ENCODE results near the gene SYNC. TPM values are rescaled to one million over a fixed set of nuclear protein-coding genes. Genes with fewer than 3 reads are reported as not detected.

SYNC gene
- total RNA-seq: 17.6 and 23.9 TPM in 2 replicates

DNA sequence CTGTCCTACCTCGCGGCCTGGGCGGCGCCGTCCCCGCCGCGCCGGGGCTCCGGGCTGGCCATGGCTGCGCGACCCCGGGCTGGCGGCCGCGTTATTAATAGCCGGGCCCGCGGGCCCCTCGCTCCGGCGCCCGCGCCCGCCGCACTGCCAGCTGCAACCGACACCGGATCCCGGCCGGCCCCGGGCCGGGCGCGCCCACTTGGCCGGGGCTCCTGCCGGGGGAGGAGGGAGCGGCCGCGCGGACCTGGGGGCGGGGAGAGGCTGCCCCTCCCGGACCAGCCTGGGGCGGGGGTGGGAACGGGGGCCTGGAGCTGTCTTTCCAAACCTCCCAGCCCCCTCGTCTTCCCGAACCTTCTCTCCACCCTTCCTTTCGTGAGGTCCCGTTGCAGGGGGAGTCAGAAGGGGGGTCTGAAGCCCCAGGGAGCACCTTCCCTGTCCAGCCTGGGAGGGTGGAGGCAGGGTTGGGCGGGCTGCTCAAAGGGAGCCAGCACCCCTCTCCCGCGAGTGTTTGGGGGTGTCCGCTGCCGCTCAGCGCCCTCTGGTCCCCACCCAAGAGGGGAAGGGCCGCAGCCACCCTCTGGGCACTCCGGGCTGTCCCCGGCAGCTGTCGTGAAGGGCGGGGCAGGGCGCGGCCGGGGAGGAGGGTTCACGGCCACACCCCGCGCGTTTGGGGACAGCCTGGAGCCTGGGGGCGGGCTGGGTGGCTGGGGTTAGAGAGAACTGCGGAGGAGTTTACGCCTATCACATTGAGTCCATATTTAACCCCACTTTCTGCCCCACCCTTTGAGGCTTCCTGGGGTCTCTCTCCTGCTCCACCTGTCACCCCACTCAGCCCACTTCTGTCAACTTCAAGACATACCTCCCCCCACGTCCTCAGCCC lies at the start of gene SYNC:
Gene SYNC (minus strand): TSS at position 172 of the 880 bp plus-strand sequence. CDS start 110 bp downstream, at position 62.
- DNase-seq (ENCODE audit: extremely low read depth, low read depth, low spot score): no peak

DNA sequence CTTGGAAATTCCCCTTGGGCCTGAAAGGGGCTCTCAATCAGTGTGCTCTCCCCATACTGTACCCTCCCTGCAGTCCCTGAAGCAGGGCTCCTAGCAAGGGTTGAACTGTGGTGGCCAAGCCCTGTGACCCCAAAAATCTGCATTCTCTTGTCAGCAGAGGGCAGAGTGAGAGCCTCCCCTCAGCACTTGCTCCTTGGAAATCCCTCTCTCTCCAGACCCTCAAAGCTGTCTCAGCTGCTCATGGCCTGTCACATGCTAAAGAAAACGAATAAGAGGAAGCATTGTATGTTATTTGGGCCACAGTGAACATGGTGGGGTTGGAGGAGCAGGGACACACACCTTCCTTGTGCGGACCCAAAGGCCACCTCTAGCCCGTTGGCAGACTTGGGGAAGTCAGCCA lies 47.2 kb upstream of the SYNC start:
- no peak for DNase-seq (ENCODE audit: extremely low read depth, low read depth, low spot score)

DNA sequence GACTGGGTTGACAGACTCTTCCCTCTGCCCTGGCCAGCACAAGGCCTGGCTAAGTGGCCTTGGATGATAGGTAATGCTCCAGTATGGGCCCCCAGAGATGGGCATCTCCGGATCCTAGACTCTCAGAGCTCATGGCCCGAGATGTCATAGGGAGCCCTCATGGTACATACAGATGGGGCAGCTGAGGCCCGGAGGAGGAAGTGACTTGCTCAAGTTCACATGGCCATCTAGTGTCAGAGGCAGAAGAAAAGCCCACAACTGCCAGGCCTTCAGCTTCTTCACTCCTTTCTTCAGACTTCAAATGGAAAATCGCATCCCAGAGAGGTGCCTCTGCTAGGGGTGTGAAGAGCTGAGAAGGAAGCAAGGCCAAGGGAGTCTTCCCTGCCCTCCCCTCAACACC lies 46.8 kb upstream of the SYNC start:
- no peak for DNase-seq (ENCODE audit: extremely low read depth, low read depth, low spot score)

DNA sequence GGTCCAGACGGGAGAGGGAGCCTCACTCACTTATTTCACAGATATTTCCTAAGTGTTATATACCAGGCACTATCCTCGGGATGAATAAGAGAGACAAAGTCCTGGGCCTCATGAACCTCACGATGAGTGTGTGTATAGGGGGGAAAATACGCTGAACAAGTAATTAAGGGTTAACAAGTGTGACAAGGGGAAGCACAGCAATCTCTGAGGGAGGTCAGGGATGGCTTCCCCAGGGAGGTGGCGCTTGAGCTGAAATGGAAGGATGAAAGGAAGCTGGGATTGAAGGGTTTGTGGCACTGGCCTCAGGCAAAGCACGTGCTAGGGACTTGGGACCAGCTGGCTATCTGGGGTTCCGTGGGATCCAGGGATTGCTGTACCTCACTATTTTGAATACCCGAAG lies 46.4 kb upstream of the SYNC start:
- DNase-seq (ENCODE audit: extremely low read depth, low read depth, low spot score): no peak

DNA sequence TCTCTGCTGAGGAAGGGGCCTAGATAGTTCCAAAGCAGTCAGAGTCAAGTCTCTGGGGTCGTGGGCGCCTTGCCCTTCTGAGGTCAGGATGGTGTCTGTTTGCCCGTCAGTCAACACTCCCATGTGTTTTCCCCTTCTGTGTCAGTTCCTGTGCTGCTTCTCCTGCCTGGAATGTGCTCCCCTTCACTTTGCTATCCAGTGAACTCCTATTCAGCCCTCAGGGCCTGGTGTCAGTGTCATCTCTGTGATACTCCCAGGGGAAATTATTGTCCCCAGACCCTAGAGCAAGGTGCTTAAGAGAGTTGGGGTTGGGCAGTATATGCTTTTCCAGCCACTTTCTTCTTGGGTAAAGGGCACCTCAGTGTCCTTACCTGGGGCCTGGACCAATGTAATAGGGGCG lies 45.8 kb upstream of the SYNC start:
- DNase-seq (ENCODE audit: extremely low read depth, low read depth, low spot score): no peak

DNA sequence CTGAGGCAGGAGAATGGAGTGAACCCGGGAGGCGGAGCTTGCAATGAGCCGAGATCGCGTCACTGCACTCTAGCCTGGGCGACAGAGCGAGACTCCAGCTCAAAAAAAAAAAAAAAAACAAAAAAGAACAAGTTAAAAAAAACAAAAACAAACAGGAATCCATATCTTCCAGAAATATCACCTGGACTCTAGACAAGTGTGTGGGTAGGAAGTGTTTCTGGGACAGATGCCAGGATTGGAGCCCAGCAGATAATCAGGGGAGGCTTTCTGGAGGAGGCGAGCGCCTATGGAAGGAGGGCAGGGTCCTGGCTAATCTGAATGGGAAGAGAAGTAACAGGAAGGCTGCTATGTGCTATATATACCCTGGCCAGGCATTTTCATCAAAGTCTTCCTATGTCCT lies 43.6 kb upstream of the SYNC start:
- DNase-seq (ENCODE audit: extremely low read depth, low read depth, low spot score): no peak

DNA sequence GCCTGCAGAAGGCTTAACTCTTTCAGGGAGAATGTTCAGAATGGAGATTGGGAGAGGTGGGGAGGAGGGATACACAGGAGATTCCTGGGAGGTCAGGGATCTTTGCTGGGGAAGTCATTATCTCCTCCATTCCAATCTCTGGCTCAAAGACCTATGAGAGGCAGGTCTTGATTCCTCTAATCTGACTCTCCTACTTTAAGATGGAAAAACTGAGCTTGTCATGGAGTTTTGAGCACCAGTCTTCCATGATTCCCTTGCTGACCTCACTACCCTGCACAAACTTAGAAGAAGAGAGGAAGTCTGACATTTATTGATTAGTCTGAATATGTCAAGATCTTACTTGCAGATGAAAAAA lies 41.5 kb upstream of the SYNC start:
- DNase-seq (ENCODE audit: extremely low read depth, low read depth, low spot score): no peak

DNA sequence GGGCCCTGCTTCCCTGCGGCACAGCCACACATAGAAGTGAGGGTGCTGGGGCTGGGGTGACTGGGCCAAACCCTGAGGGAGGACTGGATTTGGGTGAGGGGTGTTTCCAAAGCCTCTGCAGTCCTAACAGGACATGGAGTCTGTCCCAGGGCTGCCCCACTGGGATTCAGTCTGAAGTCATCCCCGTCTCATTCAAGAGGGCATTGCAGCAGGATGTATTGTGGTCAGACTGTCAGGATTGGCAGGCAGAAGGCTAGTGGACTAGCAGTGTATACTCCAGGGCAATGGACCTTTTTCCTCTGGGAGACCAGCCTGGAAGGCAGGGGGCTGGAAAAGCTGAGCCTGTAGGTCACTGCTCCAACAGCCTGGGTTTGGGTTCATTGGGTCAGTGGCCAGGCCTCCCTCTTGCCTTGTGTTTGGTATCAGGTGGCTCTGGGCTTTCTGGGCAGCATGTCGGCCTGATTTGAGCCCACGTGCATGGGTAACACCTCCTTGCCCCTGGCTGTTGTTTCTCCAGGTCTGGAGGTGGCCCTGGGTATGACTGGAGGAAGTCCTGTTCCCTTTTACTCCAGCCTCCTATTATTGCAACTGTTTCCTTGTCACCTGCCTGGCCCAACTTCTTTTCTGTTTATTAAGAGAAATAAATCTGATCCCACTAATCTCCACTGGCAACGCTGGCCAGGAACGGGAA lies 41.0 kb upstream of the SYNC start:
- DNase-seq (ENCODE audit: extremely low read depth, low read depth, low spot score): no peak

DNA sequence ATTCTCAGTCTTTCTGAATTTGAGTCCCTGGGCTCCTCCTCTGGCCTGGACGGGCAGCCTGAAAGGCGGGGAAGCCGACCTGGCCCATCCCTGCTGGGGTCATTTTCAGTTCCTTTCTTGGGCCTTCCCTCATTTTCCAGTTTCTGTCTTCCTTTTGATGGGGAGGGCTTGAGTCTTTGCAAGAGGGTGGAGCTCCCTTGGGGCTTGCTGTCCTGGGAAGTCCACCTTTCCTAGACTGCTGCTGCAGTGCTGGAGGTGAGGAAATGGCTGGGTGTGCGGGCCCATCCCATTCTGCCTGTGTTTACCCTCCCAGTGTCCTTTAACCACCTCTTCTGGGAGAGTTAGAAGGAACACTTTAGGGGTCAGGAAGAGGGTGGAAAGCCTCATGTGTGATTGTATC lies 40.4 kb upstream of the SYNC start:
- DNase-seq (ENCODE audit: extremely low read depth, low read depth, low spot score): no peak

DNA sequence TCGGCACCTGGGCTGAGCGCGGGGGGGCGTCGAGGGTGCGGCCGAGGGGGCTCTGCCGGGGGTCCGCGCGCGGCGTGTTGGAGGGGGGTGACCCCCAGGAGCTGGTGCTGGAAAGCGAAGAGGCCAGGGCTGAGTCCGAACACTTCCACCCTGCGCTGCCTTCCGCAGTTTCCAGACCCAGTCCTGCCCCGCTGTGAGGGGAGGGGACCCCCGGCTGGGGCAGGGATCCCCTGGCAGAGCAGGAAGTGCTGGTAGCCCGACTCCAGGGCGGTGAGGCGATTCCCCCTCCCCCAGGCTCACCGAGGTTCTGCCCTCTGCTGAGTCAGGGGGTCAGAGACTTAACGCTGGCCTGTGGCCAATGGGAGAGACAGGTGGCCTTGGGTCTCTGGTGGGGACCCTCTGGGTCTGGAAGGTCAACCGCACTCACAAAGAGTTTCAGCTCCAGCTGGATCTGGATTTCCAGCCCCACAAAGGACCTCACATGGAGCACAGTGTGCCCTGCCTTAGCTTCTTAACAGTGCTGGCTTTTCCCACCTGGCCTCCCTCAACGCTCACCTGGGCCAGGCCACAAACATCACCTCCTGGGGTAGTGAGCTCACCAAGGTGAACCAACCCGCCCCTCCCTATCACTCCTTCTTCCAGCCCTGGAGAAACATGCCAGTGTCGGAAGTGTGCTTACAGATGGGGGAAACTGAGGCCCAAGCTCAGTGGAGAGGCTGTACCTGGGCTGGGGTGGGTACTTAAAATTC lies 39.8 kb upstream of the SYNC start:
- DNase-seq (ENCODE audit: extremely low read depth, low read depth, low spot score): no peak

DNA sequence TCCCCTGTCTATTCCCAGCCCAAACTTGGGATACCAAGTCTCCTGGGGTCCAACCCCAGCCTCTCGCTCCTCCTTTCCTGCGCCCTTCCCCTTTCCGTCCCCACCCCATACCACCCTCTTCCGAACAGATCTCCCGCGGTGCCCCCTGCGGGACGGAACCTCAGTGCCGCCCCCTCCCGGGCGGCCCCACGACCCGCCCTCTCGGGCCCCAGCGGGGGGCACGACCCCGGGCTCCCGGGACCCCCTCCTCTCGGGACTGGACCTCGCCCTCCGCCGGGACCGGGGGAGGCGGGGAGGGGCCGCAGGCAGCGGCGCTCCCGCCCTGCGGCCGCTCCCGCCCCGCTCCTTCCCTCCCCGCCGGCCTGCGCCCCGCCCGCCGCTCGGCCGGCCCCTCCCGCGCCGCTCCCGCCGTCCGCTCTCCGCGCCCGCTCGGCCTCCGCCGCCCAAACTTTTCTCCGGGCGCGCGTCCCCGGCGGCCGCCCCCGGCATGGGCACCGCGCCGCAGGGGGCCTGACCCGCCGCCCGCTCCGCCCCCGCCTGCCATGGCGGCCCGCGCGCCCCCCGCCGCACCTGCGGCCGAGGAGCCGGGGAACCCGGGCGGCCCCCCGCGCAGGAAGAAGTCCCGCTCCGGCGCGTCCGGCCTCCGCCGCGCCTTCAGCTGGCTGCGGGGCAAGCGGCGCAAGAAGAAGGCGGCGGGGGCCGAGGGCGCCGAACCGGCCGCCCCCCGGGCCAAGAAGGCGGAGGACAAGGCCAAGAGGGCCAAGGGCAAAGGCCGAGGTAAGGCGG lies 39.0 kb upstream of the SYNC start:
- DNase-seq (ENCODE audit: extremely low read depth, low read depth, low spot score): no peak

DNA sequence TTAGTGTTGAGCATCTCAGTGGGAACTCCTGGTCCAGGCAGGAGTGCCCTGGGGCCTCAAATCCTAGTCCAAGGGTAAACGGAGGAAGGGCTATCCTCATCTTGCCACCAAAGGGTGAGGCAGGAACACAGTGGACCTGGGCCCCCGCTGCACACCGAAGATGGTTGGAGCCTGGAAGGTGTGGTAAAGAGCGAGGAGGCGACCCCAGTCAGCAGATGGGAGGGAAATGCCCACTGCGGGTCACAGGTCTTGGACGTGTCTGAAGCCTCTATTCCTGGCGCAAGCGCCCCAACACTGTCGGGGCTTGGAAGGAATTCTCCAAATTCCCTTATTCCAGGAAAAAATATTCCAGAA lies 38.5 kb upstream of the SYNC start:
- no peak for DNase-seq (ENCODE audit: extremely low read depth, low read depth, low spot score)

DNA sequence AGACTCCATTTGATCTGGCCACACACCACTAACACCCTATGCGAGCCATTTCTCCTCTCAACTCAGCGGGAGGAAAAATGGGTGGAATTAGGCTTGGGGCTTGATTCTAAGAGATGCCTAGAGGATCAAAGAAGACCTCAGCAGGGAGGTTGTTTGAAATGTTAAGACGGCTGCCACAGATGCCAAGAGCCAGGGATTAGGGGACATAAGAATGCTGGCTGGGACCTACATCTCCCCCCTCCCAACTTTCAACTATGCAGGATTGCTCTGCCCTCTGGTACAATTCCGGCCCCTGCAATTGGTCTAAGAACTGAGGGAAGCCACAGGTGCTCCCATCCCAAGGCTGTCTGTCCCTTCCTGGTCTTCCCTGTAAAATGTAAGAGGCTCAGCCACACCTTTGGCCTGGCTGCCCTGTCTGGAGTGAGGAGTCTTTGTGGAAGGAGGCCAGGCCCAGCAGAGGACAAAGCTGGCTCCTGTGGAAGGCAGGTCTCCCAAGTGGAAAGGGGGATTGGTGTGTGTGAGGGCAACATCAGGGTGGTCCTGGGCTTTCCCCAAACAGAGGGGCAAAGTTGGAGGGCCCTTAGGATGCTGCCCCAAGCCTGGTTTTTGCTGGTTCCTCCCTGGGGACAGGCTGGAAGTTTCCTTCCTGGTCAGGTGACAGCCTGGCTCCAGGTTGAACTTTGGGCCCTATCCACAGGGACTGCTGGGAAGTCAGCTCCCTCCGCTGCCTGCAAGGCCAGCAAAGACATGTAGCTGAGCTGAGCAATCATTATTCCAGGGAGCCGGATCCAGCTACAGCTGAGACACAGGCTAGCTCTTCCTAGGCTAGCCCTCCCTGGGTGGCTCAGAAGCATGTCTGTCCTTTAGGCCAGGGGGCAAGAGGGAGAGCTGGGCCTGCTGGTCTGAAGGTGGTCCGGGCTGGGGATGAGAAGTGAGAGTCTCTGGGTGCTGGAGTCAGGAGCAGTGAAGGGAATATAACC lies 34.5 kb upstream of the SYNC start:
- no peak for DNase-seq (ENCODE audit: extremely low read depth, low read depth, low spot score)

DNA sequence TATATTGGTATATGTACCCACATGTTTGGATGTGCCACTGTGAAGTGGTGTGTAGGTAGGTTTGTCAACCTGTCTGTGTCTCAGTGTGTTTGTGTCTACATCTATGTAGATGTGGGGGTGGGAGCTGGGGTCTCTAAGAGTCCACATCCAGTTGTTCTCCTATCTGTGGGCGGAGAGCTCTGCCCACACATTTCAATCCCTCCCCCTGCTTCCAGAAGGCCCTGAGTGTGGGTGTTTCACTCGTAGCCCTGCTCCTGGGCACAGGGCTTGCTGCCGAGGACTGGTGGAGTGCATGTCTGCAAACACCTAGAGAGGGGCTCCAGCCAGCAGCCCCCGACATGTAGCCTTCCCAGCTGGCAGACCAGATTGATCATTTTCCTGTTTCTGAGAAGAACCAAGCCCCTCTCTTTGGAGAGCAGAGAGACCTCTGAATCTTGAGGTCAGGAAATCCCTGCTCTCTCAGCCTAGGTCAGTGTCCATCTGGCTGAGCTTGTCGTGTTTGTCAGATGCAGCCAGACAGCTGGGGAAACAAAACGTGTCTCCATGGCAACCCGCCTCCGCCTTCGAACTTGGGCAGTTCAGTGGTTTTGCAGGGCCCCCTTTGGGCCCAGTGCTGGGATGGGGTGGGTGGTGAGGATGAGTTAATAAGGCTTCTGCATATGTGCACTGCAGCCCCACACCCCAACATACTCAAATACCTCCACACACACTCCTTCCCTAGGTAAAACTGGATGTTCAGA lies 31.2 kb upstream of the SYNC start:
- no peak for DNase-seq (ENCODE audit: extremely low read depth, low read depth, low spot score)

DNA sequence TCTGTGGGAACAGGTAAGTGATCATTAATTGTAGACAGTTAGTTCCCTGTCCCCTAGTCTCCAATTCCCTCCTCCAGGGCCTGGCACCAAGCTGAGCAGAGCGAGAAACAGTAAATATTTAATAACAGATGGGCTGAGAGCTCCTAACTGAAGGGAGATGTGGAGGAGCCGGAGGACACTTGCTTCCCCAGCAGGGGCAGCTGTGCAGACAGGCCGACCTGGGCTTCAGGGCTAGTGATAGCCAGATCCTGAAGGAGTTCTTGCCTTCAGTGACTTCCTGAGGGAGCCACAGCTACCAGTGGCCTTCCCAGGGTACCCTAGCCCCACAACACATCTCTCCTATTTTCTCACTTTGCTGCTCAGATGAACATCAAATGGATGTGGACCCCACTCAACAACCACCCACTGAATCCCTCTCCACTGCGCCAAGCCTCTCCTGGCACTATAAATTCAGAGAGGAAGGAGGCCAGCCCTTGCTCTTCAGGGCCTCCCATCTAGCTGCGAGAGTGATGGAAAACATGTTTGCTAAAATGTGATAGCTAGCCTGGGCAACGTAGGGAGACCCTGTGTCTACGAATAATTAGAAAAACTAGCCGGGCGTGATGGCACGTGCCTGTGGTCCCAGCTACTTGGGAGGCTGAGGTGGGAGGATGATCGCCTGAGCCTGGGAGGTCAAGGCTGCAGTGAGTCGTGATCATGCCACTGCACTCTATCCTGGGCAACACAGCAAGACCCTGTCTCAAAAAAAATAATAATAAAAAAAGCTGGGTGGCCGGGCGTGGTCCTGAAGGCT lies 26.9 kb upstream of the SYNC start:
- no peak for DNase-seq (ENCODE audit: extremely low read depth, low read depth, low spot score)

DNA sequence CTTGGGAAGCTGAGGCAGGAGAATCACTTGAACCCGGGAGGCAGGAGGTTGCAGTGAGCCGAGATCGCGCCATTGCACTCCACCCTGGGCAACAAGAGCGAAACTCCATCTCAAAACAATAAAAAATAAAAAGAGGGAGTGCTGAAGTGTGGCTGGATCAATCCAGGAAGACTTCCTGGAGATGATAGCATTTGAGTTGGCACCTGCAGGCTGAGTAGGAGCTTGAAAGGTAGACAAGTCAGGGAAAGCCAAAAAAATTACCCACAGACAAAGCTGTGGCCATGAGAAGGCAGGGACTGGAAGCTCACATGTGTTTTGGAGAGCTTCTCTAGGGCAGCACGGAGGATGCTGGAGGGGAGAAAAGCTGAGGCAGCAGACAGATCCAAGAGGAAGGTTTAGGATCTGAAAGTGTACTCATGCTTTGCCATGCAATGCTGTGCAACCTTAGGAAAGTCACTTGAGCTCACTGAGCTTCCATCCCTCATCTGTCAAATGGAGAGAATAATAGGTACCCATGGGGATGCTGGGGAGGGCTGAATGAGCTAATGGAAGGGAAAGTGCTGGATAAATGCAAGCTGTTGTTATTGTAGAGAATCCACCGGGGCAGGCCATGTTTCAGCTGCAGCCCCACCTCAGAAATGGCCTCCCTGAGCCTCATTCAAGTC lies 26.0 kb upstream of the SYNC start:
- DNase-seq (ENCODE audit: extremely low read depth, low read depth, low spot score): no peak

DNA sequence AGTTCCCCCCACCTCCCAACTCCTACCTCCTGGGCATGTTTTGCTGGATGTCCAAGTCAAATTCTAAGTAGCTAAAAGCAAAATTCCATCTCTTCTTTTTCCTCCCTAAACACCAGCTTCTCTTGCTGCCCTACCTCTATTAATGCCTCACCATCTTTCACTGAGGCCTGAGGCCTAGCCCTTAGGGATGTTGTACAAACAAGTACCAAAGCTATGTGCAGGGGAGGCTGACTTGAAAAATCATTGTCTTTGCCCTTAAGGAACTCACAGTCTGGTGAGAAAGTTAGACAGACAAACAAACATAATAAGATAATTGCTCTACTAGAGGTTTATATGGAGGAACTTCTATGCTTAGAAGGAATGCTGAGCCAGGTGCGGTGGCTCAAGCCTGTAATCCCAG lies 25.3 kb upstream of the SYNC start:
- DNase-seq (ENCODE audit: extremely low read depth, low read depth, low spot score): no peak

DNA sequence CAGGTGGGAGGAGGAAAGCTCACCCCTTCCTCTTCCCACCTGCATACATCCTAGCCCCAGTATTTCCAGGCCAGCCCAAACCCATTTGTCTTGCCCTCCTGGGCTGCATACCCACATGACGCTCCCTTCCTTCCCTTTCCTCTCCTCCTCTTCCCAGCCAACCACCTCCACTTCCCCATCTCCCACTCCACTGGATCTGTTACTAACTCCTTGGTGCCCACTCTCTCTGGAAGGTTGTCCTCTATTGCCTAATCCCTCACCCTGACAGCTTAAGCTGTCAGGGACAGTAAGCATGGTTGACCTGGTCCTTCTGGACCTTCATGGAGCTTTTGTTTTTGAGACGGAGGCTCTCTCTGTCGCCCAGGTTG lies 23.0 kb upstream of the SYNC start:
- no peak for DNase-seq (ENCODE audit: extremely low read depth, low read depth, low spot score)
